ENCODE measurements around the gene TPO. TPM values are rescaled to one million over a fixed set of nuclear protein-coding genes. Genes with fewer than 3 reads are reported as not detected.

Gene TPO
- total RNA-seq, 2 donors from 2014 or later, result not detected

GRCh38 chr2:1495676-1496358, 82.6 kb downstream of the TPO start:
- H3K4me1 Mint-ChIP-seq (ENCODE audit: low read depth), result no peaks in the 10 kb centered on the region
- no peak overlapping the region for H3K4me3 Mint-ChIP-seq
- no peaks in the 10 kb centered on the region for H3K9me3 Mint-ChIP-seq
- ATAC-seq (replicated peaks in 1 of 2) (no peak), DNase-seq (no peak)
- no peaks in the 10 kb centered on the region for H3K27me3 Mint-ChIP-seq (ENCODE audit: low read depth)
- no peaks in the 10 kb centered on the region for H3K36me3 Mint-ChIP-seq (ENCODE audit: insufficient read depth in 2 of 2)
- H3K27ac Mint-ChIP-seq, result no peak overlapping the region

GRCh38 chr2:1496359-1496821, 83.1 kb downstream of the TPO start:
- H3K36me3 Mint-ChIP-seq (ENCODE audit: insufficient read depth in 2 of 2), result no peaks in the 10 kb centered on the region
- ATAC-seq (replicated peaks in 1 of 2) (no peak), DNase-seq (no peak)
- no peaks in the 10 kb centered on the region for H3K4me1 Mint-ChIP-seq (ENCODE audit: low read depth)
- no peaks in the 10 kb centered on the region for H3K9me3 Mint-ChIP-seq
- no peaks in the 10 kb centered on the region for H3K27me3 Mint-ChIP-seq (ENCODE audit: low read depth)
- H3K4me3 Mint-ChIP-seq, result no peak overlapping the region
- no peak overlapping the region for H3K27ac Mint-ChIP-seq

- H3K27me3 Mint-ChIP-seq (ENCODE audit: low read depth), result no peaks in the 10 kb centered on the region
- no peak overlapping the region for H3K4me3 Mint-ChIP-seq
- no peaks in the 10 kb centered on the region for H3K4me1 Mint-ChIP-seq (ENCODE audit: low read depth)
- ATAC-seq (replicated peaks in 1 of 2) (no peak), DNase-seq (no peak)
- H3K36me3 Mint-ChIP-seq (ENCODE audit: insufficient read depth in 2 of 2), result no peaks in the 10 kb centered on the region
- no peak overlapping the region for H3K27ac Mint-ChIP-seq
- H3K9me3 Mint-ChIP-seq, result no peaks in the 10 kb centered on the region
Observed at GRCh38 chr2:1497122-1497611, 83.9 kb downstream of the TPO start.

- no peak overlapping the region for H3K27ac Mint-ChIP-seq
- H3K4me1 Mint-ChIP-seq (ENCODE audit: low read depth), result no peaks in the 10 kb centered on the region
- no peak for ATAC-seq (replicated peaks in 1 of 2)
- H3K27me3 Mint-ChIP-seq (ENCODE audit: low read depth), result no peaks in the 10 kb centered on the region
- no peak overlapping the region for H3K4me3 Mint-ChIP-seq
- DNase-seq, result no peak
- no peaks in the 10 kb centered on the region for H3K36me3 Mint-ChIP-seq (ENCODE audit: insufficient read depth in 2 of 2)
- H3K9me3 Mint-ChIP-seq, result no peaks in the 10 kb centered on the region
Observed at GRCh38 chr2:1498176-1498575, 84.9 kb downstream of the TPO start.

- Mint-ChIP-seq H3K36me3 (ENCODE audit: insufficient read depth in 2 of 2) (no peaks in the 10 kb centered on the region), H3K4me3 (no peak overlapping the region), H3K27ac (no peak overlapping the region), H3K9me3 (no peaks in the 10 kb centered on the region), H3K4me1 (ENCODE audit: low read depth) (no peaks in the 10 kb centered on the region), H3K27me3 (ENCODE audit: low read depth) (no peaks in the 10 kb centered on the region)
- DNase-seq, result no peak
- ATAC-seq (replicated peaks in 1 of 2), result no peak
Observed at GRCh38 chr2:1499033-1499795, 86.0 kb downstream of the TPO start.

GRCh38 chr2:1501038-1501851, 88.0 kb downstream of the TPO start:
- H3K4me3 Mint-ChIP-seq, result no peak overlapping the region
- no peaks in the 10 kb centered on the region for H3K36me3 Mint-ChIP-seq (ENCODE audit: insufficient read depth in 2 of 2)
- H3K9me3 Mint-ChIP-seq, result no peaks in the 10 kb centered on the region
- no peaks in the 10 kb centered on the region for H3K27me3 Mint-ChIP-seq (ENCODE audit: low read depth)
- ATAC-seq (replicated peaks in 1 of 2) (no peak), DNase-seq (no peak)
- H3K4me1 Mint-ChIP-seq (ENCODE audit: low read depth), result no peaks in the 10 kb centered on the region
- H3K27ac Mint-ChIP-seq, result no peak overlapping the region

- ATAC-seq (replicated peaks in 1 of 2) (no peak), DNase-seq (no peak)
- H3K27ac Mint-ChIP-seq, result no peak overlapping the region
- H3K9me3 Mint-ChIP-seq, result peaks cover 0 to under 1% of the 10 kb centered on the region in 2 donors
- H3K4me1 Mint-ChIP-seq (ENCODE audit: low read depth), result no peaks in the 10 kb centered on the region
- no peaks in the 10 kb centered on the region for H3K27me3 Mint-ChIP-seq (ENCODE audit: low read depth)
- H3K4me3 Mint-ChIP-seq, result no peak overlapping the region
- H3K36me3 Mint-ChIP-seq (ENCODE audit: insufficient read depth in 2 of 2), result no peaks in the 10 kb centered on the region
Observed at GRCh38 chr2:1501991-1502390, 88.7 kb downstream of the TPO start.

- ATAC-seq (replicated peaks in 1 of 2) (no peak), DNase-seq (no peak)
- no peaks in the 10 kb centered on the region for H3K36me3 Mint-ChIP-seq (ENCODE audit: insufficient read depth in 2 of 2)
- no peak overlapping the region for H3K4me3 Mint-ChIP-seq
- no peaks in the 10 kb centered on the region for H3K4me1 Mint-ChIP-seq (ENCODE audit: low read depth)
- H3K27ac Mint-ChIP-seq, result no peak overlapping the region
- H3K9me3 Mint-ChIP-seq, result peaks cover 0 to 2% of the 10 kb centered on the region in 2 donors
- H3K27me3 Mint-ChIP-seq (ENCODE audit: low read depth), result no peaks in the 10 kb centered on the region
Observed at GRCh38 chr2:1502891-1503304, 89.6 kb downstream of the TPO start.

- H3K9me3 Mint-ChIP-seq, result peaks cover 0 to 2% of the 10 kb centered on the region in 2 donors
- no peaks in the 10 kb centered on the region for H3K36me3 Mint-ChIP-seq (ENCODE audit: insufficient read depth in 2 of 2)
- H3K27ac Mint-ChIP-seq, result no peak overlapping the region
- no peak overlapping the region for H3K4me3 Mint-ChIP-seq
- peaks cover 2% of the 10 kb centered on the region for H3K4me1 Mint-ChIP-seq (ENCODE audit: low read depth)
- DNase-seq (no peak), ATAC-seq (replicated peaks in 1 of 2) (no peak)
- no peaks in the 10 kb centered on the region for H3K27me3 Mint-ChIP-seq (ENCODE audit: low read depth)
Observed at GRCh38 chr2:1503471-1504310, 90.4 kb downstream of the TPO start.

GRCh38 chr2:1504311-1504750, 91.1 kb downstream of the TPO start:
- Mint-ChIP-seq H3K4me1 (ENCODE audit: low read depth) (peaks cover 9% of the 10 kb centered on the region), H3K9me3 (peaks cover 2% of the 10 kb centered on the region in 2 donors), H3K36me3 (ENCODE audit: insufficient read depth in 2 of 2) (peaks cover 0 to 2% of the 10 kb centered on the region in 2 donors), H3K27me3 (ENCODE audit: low read depth) (no peaks in the 10 kb centered on the region), H3K4me3 (no peak overlapping the region), H3K27ac (no peak overlapping the region)
- DNase-seq (no peak), ATAC-seq (replicated peaks in 1 of 2) (no peak)

GRCh38 chr2:1505031-1505441, 91.8 kb downstream of the TPO start:
- peaks cover 16% of the 10 kb centered on the region for H3K4me1 Mint-ChIP-seq (ENCODE audit: low read depth)
- H3K36me3 Mint-ChIP-seq (ENCODE audit: insufficient read depth in 2 of 2), result peaks cover 0 to 2% of the 10 kb centered on the region in 2 donors
- H3K27ac Mint-ChIP-seq, result no peak overlapping the region

More at GRCh38 chr2:1505031-1505441, 91.8 kb downstream of the TPO start:
- Mint-ChIP-seq H3K9me3 (peaks cover 2% of the 10 kb centered on the region in 2 donors), H3K4me3 (no peak overlapping the region), H3K27me3 (ENCODE audit: low read depth) (no peaks in the 10 kb centered on the region)
- ATAC-seq (replicated peaks in 1 of 2) (no peak), DNase-seq (no peak)

All from activated T-cell treated with anti-CD3 and anti-CD28 coated beads, Interleukin-2, amount 50 U/mL, for 72 hours (primary cell).